KG1 (cell line): ENCODE results near the gene PDP2.

Experiments used
- DNase-seq: peaks from one replicate; lab custom pipeline; 2025; lab: John Stamatoyannopoulos, UW

Gene PDP2

DNA sequence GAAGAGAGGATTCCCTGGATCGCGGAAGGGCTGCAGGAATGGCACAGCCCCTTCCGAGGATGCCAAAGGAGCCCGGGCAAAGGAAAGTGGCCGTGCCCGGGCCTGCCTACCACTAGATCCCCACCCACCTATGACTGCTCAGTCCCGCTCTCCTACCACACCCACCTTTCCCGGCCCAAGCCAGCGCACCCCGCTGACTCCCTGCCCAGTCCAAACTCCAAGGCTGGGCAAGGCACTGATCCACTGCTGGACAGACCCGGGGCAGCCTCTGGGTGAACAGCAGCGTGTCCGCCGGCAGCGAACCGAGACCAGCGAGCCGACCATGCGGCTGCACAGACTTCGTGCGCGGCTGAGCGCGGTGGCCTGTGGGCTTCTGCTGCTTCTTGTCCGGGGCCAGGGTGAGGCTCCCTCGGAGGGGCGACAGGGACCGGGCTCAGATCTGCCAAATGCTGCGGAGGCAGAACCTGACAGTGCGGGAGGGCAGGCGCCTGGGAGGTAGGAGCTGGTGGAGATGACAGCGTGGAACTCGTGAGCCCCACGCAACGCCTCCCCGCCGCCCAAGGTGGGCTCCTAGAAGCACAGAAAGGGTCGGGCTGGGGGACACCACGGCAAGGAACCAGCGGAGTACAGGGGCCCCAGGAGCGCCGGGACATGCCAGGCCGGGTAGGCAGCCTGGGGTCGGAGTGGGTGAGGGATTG, 55.1 kb downstream of the PDP2 start, which contains the start of gene CES2:
TSS of gene CES2 (plus strand) at position 203 of the 698 bp plus-strand sequence. CDS start at position 323, 120 bp downstream.
- DNase-seq = no peak

DNA sequence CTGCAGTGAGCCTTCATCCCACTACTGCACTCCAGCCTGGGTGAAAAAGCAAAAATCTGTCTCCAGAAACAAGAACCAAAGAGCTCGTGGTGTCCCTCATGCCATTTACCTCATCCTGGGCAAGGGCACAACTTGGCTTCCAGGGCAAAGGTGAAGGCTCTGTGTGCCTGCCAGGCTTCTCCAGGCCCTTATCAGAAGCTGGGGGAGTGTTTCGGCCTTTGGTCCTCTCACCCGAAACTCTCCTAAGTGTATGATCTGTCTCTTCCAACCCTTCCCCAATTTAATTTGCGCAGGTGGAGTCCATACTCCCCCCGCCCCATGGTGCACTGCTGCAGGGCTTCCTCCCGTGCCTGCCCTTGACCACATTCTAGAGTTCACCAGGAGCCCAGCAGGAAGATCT, 56.1 kb downstream of the PDP2 start:
- no peak for DNase-seq

- no peak for DNase-seq
Observed at GRCh38 chr16:66936889-66937554, 56.7 kb downstream of the PDP2 start.

GRCh38 chr16:66937725-66938337, 57.5 kb downstream of the PDP2 start:
- no peak for DNase-seq

DNA sequence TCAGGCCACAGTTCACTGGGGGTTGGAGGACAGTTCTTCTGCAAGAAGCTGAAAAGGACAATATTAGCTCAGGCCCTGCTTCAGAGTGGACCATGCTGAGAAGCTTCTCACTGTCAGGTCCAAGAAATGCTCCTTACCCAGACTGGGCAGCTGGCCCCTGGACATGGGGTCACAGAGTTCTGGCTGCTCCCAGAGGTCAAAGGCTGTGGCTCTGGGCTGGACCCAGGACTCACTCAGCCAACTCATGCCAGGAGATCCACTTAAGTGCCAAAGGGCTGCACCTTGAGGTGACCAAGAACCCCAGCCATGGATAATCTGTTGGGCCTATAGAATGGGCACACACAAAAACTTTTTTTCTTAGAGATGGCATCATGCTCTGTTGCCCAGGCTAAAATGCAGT, 59.1 kb downstream of the PDP2 start:
- no peak for DNase-seq

- no peak for DNase-seq
Observed at GRCh38 chr16:66940236-66940635, 59.9 kb downstream of the PDP2 start.
